Endothelial cell of umbilical vein (primary cell): ENCODE measurements around the gene RAD51B. TPM values are rescaled to one million over a fixed set of nuclear protein-coding genes. Genes with fewer than 3 reads are reported as not detected.

ENCODE experiments used
- BruUV-seq: library from RNA; stranded (reverse); fragments of 400-500 nt; replicated peaks from 2 replicates; lab custom pipeline; 2021; lab: Mats Ljungman, UMichigan
- CTCF ChIA-PET: fragments of 300-600, 350-600 bp; sonication (Branson Sonifier 250); formaldehyde crosslinking; loops from one replicate; lab custom pipeline; 2021; ENCODE audit warnings: antibody characterized with exemption, inconsistent platforms; lab: Charles Lee
- POLR2A ChIA-PET: fragments of 300-600, 350-600 bp; sonication (Branson Sonifier 250); formaldehyde crosslinking; loops from one replicate; lab custom pipeline; 2021; ENCODE audit warnings: antibody characterized with exemption, inconsistent platforms; lab: Charles Lee
- DNase-seq: peaks from one replicate; pipeline ENCODE4 v3.0.0-alpha.2; 2011; ENCODE audit warnings: low read depth, low spot score
- FAIRE-seq: peaks from 2 replicates; lab custom pipeline; 2011; peaks lifted over from hg19 to GRCh38; lab: Jason Lieb, UNC
- H2AFZ ChIP-seq: 2 replicates; pipeline ENCODE4 v1.6.0; 2012; ENCODE audit warnings: low read depth, low read length, control low read depth, inconsistent platforms
- H3K27ac ChIP-seq: 2 replicates; pipeline ENCODE4 v1.5.1; 2011; ENCODE audit warnings: low read depth, mild to moderate bottlenecking, control low read depth, low read length, moderate library complexity; ENCODE audit not compliant: insufficient read depth
- H3K27me3 ChIP-seq, 2 experiments: 2 replicates each; pipeline versions ENCODE4 v1.6.0 to v1.6.1; 2011; ENCODE audit warnings: low read length in 2 of 2, mixed read lengths in 1 of 2; ENCODE audit not compliant: control insufficient read depth in 2 of 2, insufficient read depth in 2 of 2
- H3K36me3 ChIP-seq, 2 experiments: 2 replicates in 1 of 2; 3 replicates in 1 of 2; pipeline ENCODE4 v1.5.1; 2011; ENCODE audit warnings: low read length in 2 of 2, mild to moderate bottlenecking in 1 of 2, moderate library complexity in 1 of 2; ENCODE audit not compliant: control insufficient read depth in 2 of 2, insufficient read depth in 2 of 2; ENCODE audit errors: extremely low read depth in 1 of 2
- H3K4me1 ChIP-seq: 3 replicates; pipeline ENCODE4 v1.5.1; 2011; ENCODE audit warnings: mild to moderate bottlenecking, low read length; ENCODE audit not compliant: control insufficient read depth, insufficient read depth; ENCODE audit errors: extremely low read depth
- H3K4me2 ChIP-seq: 2 replicates; pipeline ENCODE4 v1.6.1; 2011; ENCODE audit warnings: low read length, control low read depth, mixed read lengths; ENCODE audit not compliant: insufficient read depth
- H3K4me3 ChIP-seq, 3 experiments: fragments of 200-600 bp in 1 of 3; sonication (generic), shearing (Covaris generic) in 1 of 3; replicated peaks in 1 of 3; 2 replicates each; pipeline ENCODE4 v1.5.1; 2011 to 2016; ENCODE audit warnings: control low read depth in 3 of 3, low read length in 3 of 3, mild to moderate bottlenecking in 2 of 3, inconsistent platforms in 1 of 3, low read depth in 1 of 3, moderate library complexity in 1 of 3; ENCODE audit not compliant: insufficient read depth in 1 of 3
- H3K79me2 ChIP-seq: 2 replicates; pipeline ENCODE4 v1.6.0; 2012; ENCODE audit warnings: low read length, inconsistent platforms; ENCODE audit not compliant: control insufficient read depth, insufficient read depth
- H3K9ac ChIP-seq: replicated peaks from 2 replicates; pipeline ENCODE3; 2011; ENCODE audit warnings: low read length, control low read depth; ENCODE audit not compliant: insufficient read depth; ENCODE audit errors: extremely low read depth
- H3K9me1 ChIP-seq: replicated peaks from 3 replicates; pipeline ENCODE4 v1.6.0; 2011; ENCODE audit warnings: mild to moderate bottlenecking, low read length; ENCODE audit not compliant: control insufficient read depth, insufficient read depth; ENCODE audit errors: extremely low read depth
- H3K9me3 ChIP-seq: replicated peaks from 2 replicates; pipeline ENCODE4 v1.5.1; 2012; ENCODE audit warnings: low read length, inconsistent platforms; ENCODE audit not compliant: control insufficient read depth, insufficient read depth
- H4K20me1 ChIP-seq: replicated peaks from 2 replicates; pipeline ENCODE3; 2011; ENCODE audit warnings: mild to moderate bottlenecking, low read length; ENCODE audit not compliant: control insufficient read depth, insufficient read depth; ENCODE audit errors: extremely low read depth
- EZH2 ChIP-seq: IDR thresholded peaks from 2 replicates; pipeline ENCODE4 v1.6.1; 2012; ENCODE audit warnings: borderline replicate concordance, low read depth, mild to moderate bottlenecking, moderate library complexity, low read length, inconsistent platforms; ENCODE audit not compliant: severe bottlenecking
- FOS ChIP-seq: IDR thresholded peaks from 2 replicates; pipeline ENCODE4 v1.6.1; 2011; ENCODE audit warnings: mild to moderate bottlenecking, low read length, moderate library complexity, borderline replicate concordance; ENCODE audit not compliant: insufficient read depth
- GATA2 ChIP-seq: IDR thresholded peaks from 2 replicates; pipeline ENCODE4 v1.7.0; 2011; ENCODE audit warnings: low read depth, mild to moderate bottlenecking, moderate library complexity, mixed read lengths, low read length; ENCODE audit not compliant: insufficient read length, insufficient read depth
- JUN ChIP-seq: IDR thresholded peaks from 2 replicates; pipeline ENCODE4 v1.6.1; 2011; ENCODE audit warnings: borderline replicate concordance, low read depth; ENCODE audit not compliant: insufficient read length, insufficient read depth
- MYC ChIP-seq: IDR thresholded peaks from one replicate; pipeline ENCODE4 v1.6.1; 2011; ENCODE audit warnings: mild to moderate bottlenecking, low read depth, low read length
- POLR2A ChIP-seq: IDR thresholded peaks from 2 replicates; pipeline ENCODE4 v1.6.1; 2012; ENCODE audit warnings: low read depth, mild to moderate bottlenecking, control low read depth, low read length
- POLR2AphosphoS5 ChIP-seq: IDR thresholded peaks from 2 replicates; pipeline ENCODE4 v1.6.1; 2012; ENCODE audit warnings: low read depth, mild to moderate bottlenecking, control low read depth, low read length, moderate library complexity; ENCODE audit not compliant: insufficient read depth
- dilution Hi-C: fragments of 300-500 bp; cut with MboI; formaldehyde crosslinking; loops from one replicate; pipeline ENCODE4 v1.15.0; 2019; ENCODE audit warnings: low sequenced_read_pairs; ENCODE audit not compliant: extremely low pct_ligation_motif_present
- intact Hi-C: fragments of 100-400 bp; cut with micrococcal nuclease; formaldehyde crosslinking; loops from one replicate; pipeline ENCODE4 v1.10.0; 2022
- polyA plus RNA-seq, 4 experiments: library from polyadenylated mRNA; depleted of rRNA in 3 of 4; stranded (reverse) in 3 of 4; unstranded in 1 of 4; fragments of >200 nt; gene quantifications; 2 replicates each; pipeline versions ENCODE4 v1.2.1 to v1.2.3, GENCODE V29; 2011 to 2012; ENCODE audit warnings: missing spikeins in 1 of 4
- total RNA-seq: library from RNA; stranded (reverse); gene quantifications from 2 replicates; pipeline ENCODE4 v1.2.3, GENCODE V29; 2021
- TF ChIP-seq, protein P1 (sequence below), 2 donors: IDR thresholded peaks; 1 replicate in 1 of 2; 2 replicates in 1 of 2; pipeline ENCODE4 v1.5.1; 2011; ENCODE audit warnings: low read length in 2 of 2, mild to moderate bottlenecking in 2 of 2, moderate library complexity in 2 of 2, control low read depth in 1 of 2, inconsistent platforms in 1 of 2, low read depth in 1 of 2; ENCODE audit not compliant: insufficient read depth in 1 of 2; ENCODE audit errors: extremely low read depth in 1 of 2
- TF ChIP-seq, protein P2 (sequence below): IDR thresholded peaks from 2 replicates; pipeline ENCODE4 v1.6.1; 2011; ENCODE audit not compliant: insufficient read depth, insufficient read length

The RAD51B gene
- total and polyA plus RNA-seq, 2 donors (not counting 3 experiments of a cell fraction or from before 2014, with no cell fraction given), result 3.9 to 19.0 TPM

DNA sequence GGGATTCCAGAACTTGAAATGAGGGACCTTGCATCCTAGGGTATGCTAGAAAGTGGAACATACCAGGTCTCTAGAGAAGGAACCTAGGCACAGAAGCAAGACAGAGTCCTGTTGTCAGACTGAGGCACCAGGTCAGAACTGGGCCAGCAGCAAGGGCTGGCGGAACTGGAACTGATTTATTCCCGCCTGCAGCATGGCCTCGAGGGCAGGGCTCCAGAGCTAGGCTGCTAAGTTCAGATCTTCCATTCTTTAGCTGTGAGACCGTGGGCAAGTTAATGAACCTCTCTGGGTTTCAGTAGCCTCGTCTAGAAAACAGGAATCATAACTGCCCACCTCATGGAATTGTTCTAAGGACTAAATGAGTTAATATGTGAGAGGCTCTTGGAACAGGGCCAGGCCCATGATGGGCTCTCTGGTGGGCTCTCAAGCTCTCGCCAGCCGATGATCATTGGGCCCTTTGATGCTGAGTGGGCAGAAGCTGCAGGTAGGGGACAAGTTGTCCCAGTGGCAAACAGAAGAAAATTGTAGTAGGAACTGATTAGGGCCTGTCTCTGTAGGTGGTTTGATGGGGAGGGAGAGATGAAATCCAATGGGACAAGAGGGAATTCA, 773.5 kb downstream of the RAD51B start:
- Histone ChIP-seq H3K9me3 (no peaks in the 10 kb centered on the region), H3K4me3 (no peak overlapping the region), H3K9me1 (no peaks in the 10 kb centered on the region), H3K4me2 (no peak overlapping the region), H3K79me2 (no peaks in the 10 kb centered on the region), H4K20me1 (no peaks in the 10 kb centered on the region), H3K27me3 (no peaks in the 10 kb centered on the region), H3K4me1 (peaks cover 5% of the 10 kb centered on the region), H3K9ac (no peak overlapping the region), H3K36me3 (no peaks in the 10 kb centered on the region), H2AFZ (no peak overlapping the region), H3K27ac (no peak overlapping the region)
- FAIRE-seq, result no peak
- dilution Hi-C loops (no loop called here), intact Hi-C loops (no loop called here)
- ChIA-PET POLR2A (no interaction called here), CTCF (no interaction called here)
- BruUV-seq, result no TSS peak
- TF ChIP-seq, protein P1, sequence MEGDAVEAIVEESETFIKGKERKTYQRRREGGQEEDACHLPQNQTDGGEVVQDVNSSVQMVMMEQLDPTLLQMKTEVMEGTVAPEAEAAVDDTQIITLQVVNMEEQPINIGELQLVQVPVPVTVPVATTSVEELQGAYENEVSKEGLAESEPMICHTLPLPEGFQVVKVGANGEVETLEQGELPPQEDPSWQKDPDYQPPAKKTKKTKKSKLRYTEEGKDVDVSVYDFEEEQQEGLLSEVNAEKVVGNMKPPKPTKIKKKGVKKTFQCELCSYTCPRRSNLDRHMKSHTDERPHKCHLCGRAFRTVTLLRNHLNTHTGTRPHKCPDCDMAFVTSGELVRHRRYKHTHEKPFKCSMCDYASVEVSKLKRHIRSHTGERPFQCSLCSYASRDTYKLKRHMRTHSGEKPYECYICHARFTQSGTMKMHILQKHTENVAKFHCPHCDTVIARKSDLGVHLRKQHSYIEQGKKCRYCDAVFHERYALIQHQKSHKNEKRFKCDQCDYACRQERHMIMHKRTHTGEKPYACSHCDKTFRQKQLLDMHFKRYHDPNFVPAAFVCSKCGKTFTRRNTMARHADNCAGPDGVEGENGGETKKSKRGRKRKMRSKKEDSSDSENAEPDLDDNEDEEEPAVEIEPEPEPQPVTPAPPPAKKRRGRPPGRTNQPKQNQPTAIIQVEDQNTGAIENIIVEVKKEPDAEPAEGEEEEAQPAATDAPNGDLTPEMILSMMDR (IDR thresholded peaks at IDR 0.05; ENCODE audit: extremely low read depth in 1 of 2, insufficient read depth in 1 of 2, low read depth in 1 of 2, low read length in 2 of 2), result no peak
- TF ChIP-seq EZH2 (no peak), FOS (no peak), POLR2AphosphoS5 (no peak), POLR2A (no peak), JUN (no peak), MYC (no peak), GATA2 (no peak)
- TF ChIP-seq, protein P2, sequence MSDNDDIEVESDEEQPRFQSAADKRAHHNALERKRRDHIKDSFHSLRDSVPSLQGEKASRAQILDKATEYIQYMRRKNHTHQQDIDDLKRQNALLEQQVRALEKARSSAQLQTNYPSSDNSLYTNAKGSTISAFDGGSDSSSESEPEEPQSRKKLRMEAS, result no peak
- DNase-seq, result no peak
